ENCODE results near the gene SLC8A2.
A peak's percentile ranks its signal among the peaks of the same experiment; 100 is the strongest.

Gene SLC8A2

GRCh38 chr19:47378246-47378645 is 93.4 kb downstream of the SLC8A2 start:
- Histone ChIP-seq H3K9me3 (no peaks in the 10 kb centered on the region), H3K36me3 (peaks cover 95% of the 10 kb centered on the region), H3K27ac (peak overlapping the region; percentile 94), H3K4me3 (ENCODE audit: low read depth in 1 of 2, low read length in 1 of 2) (no peak overlapping the region), H3K27me3 (no peaks in the 10 kb centered on the region), H3K4me1 (ENCODE audit: control insufficient read depth in 1 of 2, insufficient read depth in 1 of 2, low read depth in 1 of 2, low read length in 1 of 2) (peaks cover 54 to 63% of the 10 kb centered on the region in 2 experiments)
- TF ChIP-seq, protein P1, sequence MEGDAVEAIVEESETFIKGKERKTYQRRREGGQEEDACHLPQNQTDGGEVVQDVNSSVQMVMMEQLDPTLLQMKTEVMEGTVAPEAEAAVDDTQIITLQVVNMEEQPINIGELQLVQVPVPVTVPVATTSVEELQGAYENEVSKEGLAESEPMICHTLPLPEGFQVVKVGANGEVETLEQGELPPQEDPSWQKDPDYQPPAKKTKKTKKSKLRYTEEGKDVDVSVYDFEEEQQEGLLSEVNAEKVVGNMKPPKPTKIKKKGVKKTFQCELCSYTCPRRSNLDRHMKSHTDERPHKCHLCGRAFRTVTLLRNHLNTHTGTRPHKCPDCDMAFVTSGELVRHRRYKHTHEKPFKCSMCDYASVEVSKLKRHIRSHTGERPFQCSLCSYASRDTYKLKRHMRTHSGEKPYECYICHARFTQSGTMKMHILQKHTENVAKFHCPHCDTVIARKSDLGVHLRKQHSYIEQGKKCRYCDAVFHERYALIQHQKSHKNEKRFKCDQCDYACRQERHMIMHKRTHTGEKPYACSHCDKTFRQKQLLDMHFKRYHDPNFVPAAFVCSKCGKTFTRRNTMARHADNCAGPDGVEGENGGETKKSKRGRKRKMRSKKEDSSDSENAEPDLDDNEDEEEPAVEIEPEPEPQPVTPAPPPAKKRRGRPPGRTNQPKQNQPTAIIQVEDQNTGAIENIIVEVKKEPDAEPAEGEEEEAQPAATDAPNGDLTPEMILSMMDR (IDR thresholded peaks at IDR 0.05): no peak
